ENCODE data around the gene ASB9. TPM values are rescaled to one million over a fixed set of nuclear protein-coding genes. Genes with fewer than 3 reads are reported as not detected.

ASB9 gene
- total RNA-seq (1.2 TPM in 1 of 2 replicates, not detected in the other), polyA plus RNA-seq (0.08 TPM in 1 of 2 replicates, not detected in the other), polyA minus RNA-seq (ENCODE audit: low replicate concordance) (not detected in 2 replicates)
- 0.10 and 0.13 TPM in 2 replicates for polyA plus RNA-seq (2012)

GRCh38 chrX:15269618-15270521 is at the start of gene ASB9:
TSS of gene ASB9 (minus strand) at chrX:15270083. CDS start at chrX:15269874, 209 bp downstream.
- TF ChIP-seq EZH2 (IDR thresholded peaks at IDR 0.05; ENCODE audit: low read length, missing control alignments) (no peak), CTCF (conservative IDR thresholded peaks at IDR 0.05 in 1 of 2, IDR thresholded peaks at IDR 0.05 in 1 of 2; ENCODE audit: low read depth in 1 of 2, low read length in 2 of 2) (no peak)
- Histone ChIP-seq H3K79me2 (ENCODE audit: control insufficient read depth, insufficient read depth, low read length) (no peaks in the 10 kb centered on the region), H3K4me1 (ENCODE audit: control insufficient read depth, extremely low read depth, insufficient read depth, low read length) (no peaks in the 10 kb centered on the region), H3K36me3 (ENCODE audit: control insufficient read depth, insufficient read depth, low read length) (no peaks in the 10 kb centered on the region), H3K27ac (ENCODE audit: insufficient read depth, low read length) (no peak within 1 kb of the TSS), H3K4me3 (replicated peaks in 1 of 4; ENCODE audit: control extremely low read depth in 1 of 4, insufficient read depth in 1 of 4, low read depth in 3 of 4, low read length in 4 of 4) (no peak within 1 kb of the TSS), H3K9me3 (ENCODE audit: control insufficient read depth, insufficient read depth, low read depth, low read length) (no peaks in the 10 kb centered on the region), H2AFZ (ENCODE audit: low read length) (no peak within 1 kb of the TSS), H3K27me3 (ENCODE audit: control insufficient read depth, insufficient read depth, low read length) (no peaks in the 10 kb centered on the region), H3K4me2 (ENCODE audit: extremely low read depth, insufficient read depth, low read length) (no peak within 1 kb of the TSS), H4K20me1 (ENCODE audit: control insufficient read depth, extremely low read depth, insufficient read depth, low read length) (no peaks in the 10 kb centered on the region), H3K9ac (ENCODE audit: insufficient read depth, low read length) (no peak within 1 kb of the TSS)
- peak; percentile 19 to 27 for DNase-seq (ENCODE audit: low read depth in 2 of 2)

GRCh38 chrX:15319075-15319474 is 49.2 kb upstream of the ASB9 start:
- Histone ChIP-seq H3K27ac (ENCODE audit: insufficient read depth, low read length) (no peak overlapping the region), H3K4me1 (ENCODE audit: control insufficient read depth, extremely low read depth, insufficient read depth, low read length) (no peaks in the 10 kb centered on the region), H3K36me3 (ENCODE audit: control insufficient read depth, insufficient read depth, low read length) (no peaks in the 10 kb centered on the region), H2AFZ (ENCODE audit: low read length) (no peak overlapping the region), H4K20me1 (ENCODE audit: control insufficient read depth, extremely low read depth, insufficient read depth, low read length) (no peaks in the 10 kb centered on the region), H3K4me2 (ENCODE audit: extremely low read depth, insufficient read depth, low read length) (no peak overlapping the region), H3K27me3 (ENCODE audit: control insufficient read depth, insufficient read depth, low read length) (no peaks in the 10 kb centered on the region), H3K79me2 (ENCODE audit: control insufficient read depth, insufficient read depth, low read length) (no peaks in the 10 kb centered on the region), H3K4me3 (replicated peaks in 1 of 4; ENCODE audit: control extremely low read depth in 1 of 4, insufficient read depth in 1 of 4, low read depth in 3 of 4, low read length in 4 of 4) (no peak overlapping the region), H3K9me3 (ENCODE audit: control insufficient read depth, insufficient read depth, low read depth, low read length) (no peaks in the 10 kb centered on the region), H3K9ac (ENCODE audit: insufficient read depth, low read length) (no peak overlapping the region)
- TF ChIP-seq EZH2 (IDR thresholded peaks at IDR 0.05; ENCODE audit: low read length, missing control alignments) = no peak
- no peak for TF ChIP-seq CTCF (conservative IDR thresholded peaks at IDR 0.05 in 1 of 2, IDR thresholded peaks at IDR 0.05 in 1 of 2; ENCODE audit: low read depth in 1 of 2, low read length in 2 of 2)
- no peak for DNase-seq (ENCODE audit: low read depth in 2 of 2)

GRCh38 chrX:15315509-15315908 is 45.6 kb upstream of the ASB9 start, which contains the start of gene ASB11:
TSS of gene ASB11 (minus strand) at chrX:15315640. CDS start at chrX:15315605, 35 bp downstream.
- no peaks in the 10 kb centered on the region for H3K79me2 ChIP-seq (ENCODE audit: control insufficient read depth, insufficient read depth, low read length)
- no peak within 1 kb of the TSS for H3K27ac ChIP-seq (ENCODE audit: insufficient read depth, low read length)
- no peaks in the 10 kb centered on the region for H3K4me1 ChIP-seq (ENCODE audit: control insufficient read depth, extremely low read depth, insufficient read depth, low read length)
- no peak for TF ChIP-seq CTCF (conservative IDR thresholded peaks at IDR 0.05 in 1 of 2, IDR thresholded peaks at IDR 0.05 in 1 of 2; ENCODE audit: low read depth in 1 of 2, low read length in 2 of 2)
- no peak for TF ChIP-seq EZH2 (IDR thresholded peaks at IDR 0.05; ENCODE audit: low read length, missing control alignments)
- no peak within 1 kb of the TSS for H3K4me2 ChIP-seq (ENCODE audit: extremely low read depth, insufficient read depth, low read length)
- H3K9me3 ChIP-seq (ENCODE audit: control insufficient read depth, insufficient read depth, low read depth, low read length) = no peaks in the 10 kb centered on the region
- H4K20me1 ChIP-seq (ENCODE audit: control insufficient read depth, extremely low read depth, insufficient read depth, low read length) = no peaks in the 10 kb centered on the region
- no peaks in the 10 kb centered on the region for H3K36me3 ChIP-seq (ENCODE audit: control insufficient read depth, insufficient read depth, low read length)
- no peaks in the 10 kb centered on the region for H3K27me3 ChIP-seq (ENCODE audit: control insufficient read depth, insufficient read depth, low read length)
- DNase-seq (ENCODE audit: low read depth in 2 of 2) = no peak
- no peak within 1 kb of the TSS for H3K4me3 ChIP-seq (replicated peaks in 1 of 4; ENCODE audit: control extremely low read depth in 1 of 4, insufficient read depth in 1 of 4, low read depth in 3 of 4, low read length in 4 of 4)
- no peak within 1 kb of the TSS for H2AFZ ChIP-seq (ENCODE audit: low read length)
- no peak within 1 kb of the TSS for H3K9ac ChIP-seq (ENCODE audit: insufficient read depth, low read length)

Data from fibroblast of lung (primary cell).